ENCODE data around the gene CD209. TPM values are rescaled to one million over a fixed set of nuclear protein-coding genes. Genes with fewer than 3 reads are reported as not detected.

The CD209 gene
- total RNA-seq, 6 experiments from 2014 or later: not detected

DNA sequence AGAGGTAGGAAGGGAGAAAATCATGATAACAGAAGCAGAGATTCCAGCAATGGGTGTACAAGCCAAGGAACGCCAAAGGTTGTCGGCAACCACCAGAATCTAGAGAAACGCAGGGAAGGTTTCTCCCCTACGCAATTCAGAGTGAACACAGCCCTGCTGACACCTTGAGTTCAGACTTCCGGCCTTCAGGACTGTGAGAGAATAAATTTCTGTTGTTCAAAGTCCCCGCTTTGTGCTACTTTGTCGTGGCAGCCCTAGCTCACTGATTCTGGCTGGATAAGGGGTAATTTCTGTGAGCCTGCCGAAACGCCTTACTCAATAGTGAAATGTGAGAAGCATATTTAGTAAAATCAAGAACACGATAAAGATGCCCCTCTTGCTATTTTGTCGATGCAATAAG, 10.1 kb downstream of the CD209 start:
- H3K4me1 Mint-ChIP-seq (ENCODE audit: low read depth): no peaks in the 10 kb centered on the region
- TF ChIP-seq, protein P1, sequence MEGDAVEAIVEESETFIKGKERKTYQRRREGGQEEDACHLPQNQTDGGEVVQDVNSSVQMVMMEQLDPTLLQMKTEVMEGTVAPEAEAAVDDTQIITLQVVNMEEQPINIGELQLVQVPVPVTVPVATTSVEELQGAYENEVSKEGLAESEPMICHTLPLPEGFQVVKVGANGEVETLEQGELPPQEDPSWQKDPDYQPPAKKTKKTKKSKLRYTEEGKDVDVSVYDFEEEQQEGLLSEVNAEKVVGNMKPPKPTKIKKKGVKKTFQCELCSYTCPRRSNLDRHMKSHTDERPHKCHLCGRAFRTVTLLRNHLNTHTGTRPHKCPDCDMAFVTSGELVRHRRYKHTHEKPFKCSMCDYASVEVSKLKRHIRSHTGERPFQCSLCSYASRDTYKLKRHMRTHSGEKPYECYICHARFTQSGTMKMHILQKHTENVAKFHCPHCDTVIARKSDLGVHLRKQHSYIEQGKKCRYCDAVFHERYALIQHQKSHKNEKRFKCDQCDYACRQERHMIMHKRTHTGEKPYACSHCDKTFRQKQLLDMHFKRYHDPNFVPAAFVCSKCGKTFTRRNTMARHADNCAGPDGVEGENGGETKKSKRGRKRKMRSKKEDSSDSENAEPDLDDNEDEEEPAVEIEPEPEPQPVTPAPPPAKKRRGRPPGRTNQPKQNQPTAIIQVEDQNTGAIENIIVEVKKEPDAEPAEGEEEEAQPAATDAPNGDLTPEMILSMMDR (IDR thresholded peaks at IDR 0.05): no peak
- no peak overlapping the region for H3K4me3 Mint-ChIP-seq
- DNase-seq: no peak
- peaks cover 17% of the 10 kb centered on the region for H3K27me3 Mint-ChIP-seq (ENCODE audit: insufficient read depth)
- no peaks in the 10 kb centered on the region for H3K36me3 Mint-ChIP-seq (ENCODE audit: low read depth)
- no peak overlapping the region for H3K27ac Mint-ChIP-seq
- no peaks in the 10 kb centered on the region for H3K9me3 Mint-ChIP-seq

DNA sequence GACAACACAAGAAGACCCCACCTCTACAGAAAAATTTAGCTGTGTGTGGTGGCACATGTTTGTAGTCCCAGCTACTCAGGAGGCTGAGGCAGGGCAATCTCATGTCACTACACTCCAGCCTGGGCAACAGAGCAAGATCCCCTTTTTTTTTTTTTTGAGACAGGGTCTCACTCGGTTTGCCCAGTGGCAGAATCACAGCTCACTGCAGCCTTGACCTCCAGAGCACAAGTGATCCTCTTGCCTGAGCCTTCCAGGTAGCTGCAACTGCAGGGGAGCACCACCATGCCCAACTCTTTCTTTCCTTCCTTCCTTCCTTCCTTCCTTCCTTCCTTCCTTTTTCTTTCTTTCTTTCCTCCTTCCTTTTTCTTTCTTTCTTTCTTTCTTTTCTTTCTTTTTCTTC, 11.2 kb downstream of the CD209 start:
- no peaks in the 10 kb centered on the region for H3K9me3 Mint-ChIP-seq
- no peak overlapping the region for H3K4me3 Mint-ChIP-seq
- no peaks in the 10 kb centered on the region for H3K4me1 Mint-ChIP-seq (ENCODE audit: low read depth)
- TF ChIP-seq, protein P1 (IDR thresholded peaks at IDR 0.05): no peak
- no peaks in the 10 kb centered on the region for H3K36me3 Mint-ChIP-seq (ENCODE audit: low read depth)
- no peak for DNase-seq
- peaks cover 21% of the 10 kb centered on the region for H3K27me3 Mint-ChIP-seq (ENCODE audit: insufficient read depth)
- H3K27ac Mint-ChIP-seq: no peak overlapping the region

DNA sequence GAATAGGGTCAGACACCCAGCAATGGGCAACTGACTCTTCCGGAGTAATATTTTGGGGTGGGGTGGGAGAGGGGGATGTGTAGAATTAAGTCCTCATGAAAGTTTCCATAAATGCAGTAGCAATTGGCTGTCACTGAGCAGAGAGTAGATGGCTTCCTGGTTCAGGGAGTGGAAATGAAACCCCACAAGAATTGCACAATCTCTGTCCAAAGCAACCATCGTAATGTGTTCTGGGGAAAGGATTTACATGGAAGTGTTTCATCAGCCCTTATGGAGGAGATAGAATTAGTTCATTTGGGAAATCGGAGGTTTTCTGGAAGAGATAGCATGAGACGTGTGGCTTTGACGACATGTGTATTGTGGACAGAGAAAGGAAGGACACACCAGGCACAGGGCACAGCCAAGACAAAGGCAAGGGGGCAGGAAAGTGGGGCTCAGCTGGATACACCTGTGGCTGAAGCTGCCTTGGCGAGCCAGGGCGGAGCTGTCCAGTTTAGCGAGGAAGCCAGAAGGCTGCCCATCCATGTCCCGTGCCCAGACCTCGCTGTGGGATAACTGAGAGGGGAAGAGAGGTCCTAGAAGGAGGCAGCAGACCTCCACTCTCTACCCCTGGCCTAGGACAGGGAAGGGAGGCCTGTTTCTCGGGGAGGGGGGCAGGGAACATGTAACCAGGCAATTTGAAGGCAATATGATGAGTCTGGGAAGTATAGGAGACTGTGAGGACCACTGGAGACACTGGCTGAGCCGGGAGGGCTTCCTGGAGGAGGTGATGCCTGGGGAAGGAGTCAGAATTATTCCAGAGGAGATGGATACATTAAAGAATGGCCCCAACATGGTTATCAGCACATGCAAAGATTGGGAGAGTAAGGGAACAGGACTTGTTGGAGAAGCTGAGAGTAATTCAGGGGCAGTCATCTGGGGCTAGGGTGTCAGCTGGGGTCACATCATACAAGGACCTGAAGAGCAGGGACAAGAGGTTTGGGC, 12.8 kb downstream of the CD209 start:
- no peaks in the 10 kb centered on the region for H3K9me3 Mint-ChIP-seq
- no peak for DNase-seq
- H3K4me3 Mint-ChIP-seq: no peak overlapping the region
- H3K4me1 Mint-ChIP-seq (ENCODE audit: low read depth): no peaks in the 10 kb centered on the region
- no peaks in the 10 kb centered on the region for H3K36me3 Mint-ChIP-seq (ENCODE audit: low read depth)
- H3K27me3 Mint-ChIP-seq (ENCODE audit: insufficient read depth): peaks cover 16% of the 10 kb centered on the region
- H3K27ac Mint-ChIP-seq: no peak overlapping the region
- TF ChIP-seq, protein P1 (IDR thresholded peaks at IDR 0.05): no peak

DNA sequence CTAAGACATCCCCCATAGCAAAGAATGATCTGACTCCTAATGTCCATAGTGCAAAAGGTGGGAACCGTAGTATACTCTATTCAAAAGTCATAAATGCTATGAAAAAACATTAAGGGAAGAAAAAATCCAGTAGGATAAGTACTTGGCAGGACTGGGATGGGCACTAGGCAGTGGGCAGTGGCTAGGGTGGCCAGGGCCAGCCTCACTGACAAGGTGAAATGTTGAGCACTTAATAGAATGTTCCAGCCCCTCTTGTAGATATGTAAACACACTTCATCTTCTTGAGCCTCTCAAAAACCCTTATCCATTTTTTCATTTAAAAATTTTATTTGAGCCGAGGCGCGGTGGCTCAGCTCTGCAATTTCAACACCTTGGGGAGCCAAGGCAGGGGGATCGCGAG, 14.0 kb downstream of the CD209 start:
- Mint-ChIP-seq H3K4me1 (ENCODE audit: low read depth) (no peaks in the 10 kb centered on the region), H3K27ac (no peak overlapping the region), H3K9me3 (no peaks in the 10 kb centered on the region), H3K27me3 (ENCODE audit: insufficient read depth) (peaks cover 25% of the 10 kb centered on the region), H3K4me3 (no peak overlapping the region), H3K36me3 (ENCODE audit: low read depth) (no peaks in the 10 kb centered on the region)
- TF ChIP-seq, protein P1 (IDR thresholded peaks at IDR 0.05): no peak
- no peak for DNase-seq

DNA sequence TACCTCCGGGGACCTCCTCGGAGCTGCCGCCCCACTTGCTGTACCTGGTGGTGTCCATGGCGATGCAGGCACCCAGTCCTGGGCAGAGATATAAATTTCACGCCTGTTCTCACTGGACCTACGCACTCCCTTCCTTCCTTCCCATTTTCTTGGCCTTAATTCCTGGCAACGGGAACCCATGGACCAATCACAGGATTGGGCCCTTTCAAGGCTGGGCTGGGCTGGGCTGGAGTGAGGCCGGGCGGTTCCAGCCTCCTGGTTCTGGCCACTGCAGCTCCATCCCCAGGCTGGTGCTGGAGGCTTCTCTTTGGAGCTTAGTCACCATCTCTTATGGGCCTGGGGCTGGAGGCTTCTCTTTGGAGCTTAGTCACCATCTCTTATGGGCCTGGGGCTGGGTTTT, 15.3 kb downstream of the CD209 start, which contains the start of gene CLEC4G:
TSS of gene CLEC4G (minus strand) at position 66 of the 400 bp plus-strand sequence. CDS start at position 58, 8 bp downstream.
- H3K27ac Mint-ChIP-seq: no peak within 1 kb of the TSS
- no peaks in the 10 kb centered on the region for H3K4me1 Mint-ChIP-seq (ENCODE audit: low read depth)
- H3K9me3 Mint-ChIP-seq: no peaks in the 10 kb centered on the region; the same call in 1 of the 2 replicates
- H3K36me3 Mint-ChIP-seq (ENCODE audit: low read depth): no peaks in the 10 kb centered on the region
- peaks cover 27% of the 10 kb centered on the region for H3K27me3 Mint-ChIP-seq (ENCODE audit: insufficient read depth)
- no peak within 1 kb of the TSS for H3K4me3 Mint-ChIP-seq
- DNase-seq: no peak
- TF ChIP-seq, protein P1 (IDR thresholded peaks at IDR 0.05): no peak

Measured in HFFc6 (cell line).